Epithelial cell of esophagus (primary cell): ENCODE results near the gene TPMT.
"Not testable (repeated sequence)": the region's sequence is repeated elsewhere in the genome, so short reads cannot be mapped to it uniquely, and the experiment has no call there.

Experiments used
- DNase-seq: peaks from one replicate; pipeline ENCODE4 v3.0.0; 2010; ENCODE audit warnings: low read depth
- H3K4me3 ChIP-seq: 2 replicates; pipeline ENCODE4 v1.5.1; 2011; ENCODE audit warnings: mild to moderate bottlenecking, low read length, control low read depth
- CTCF ChIP-seq: IDR thresholded peaks from 2 replicates; pipeline ENCODE4 v1.5.1; 2011; ENCODE audit warnings: low read depth, mild to moderate bottlenecking, low read length, control low read depth, inconsistent platforms; ENCODE audit not compliant: insufficient read depth; ENCODE audit errors: missing control alignments

Gene TPMT

GRCh38 chr6:18185624-18186023, 30.7 kb upstream of the TPMT start:
- no peak for DNase-seq
- no peak overlapping the region for H3K4me3 ChIP-seq
- TF ChIP-seq CTCF, result no peak

GRCh38 chr6:18183766-18184165, 28.9 kb upstream of the TPMT start:
- TF ChIP-seq CTCF, result no peak
- DNase-seq, result no peak

GRCh38 chr6:18182568-18182967, 27.7 kb upstream of the TPMT start:
- no peak overlapping the region for H3K4me3 ChIP-seq
- DNase-seq, result no peak
- no peak for TF ChIP-seq CTCF

More at GRCh38 chr6:18183766-18184165, 28.9 kb upstream of the TPMT start:
- H3K4me3 ChIP-seq, result no peak overlapping the region

- H3K4me3 ChIP-seq, result no peak overlapping the region
- no peak for TF ChIP-seq CTCF
- no peak for DNase-seq
Observed at GRCh38 chr6:18179770-18180356, 25.0 kb upstream of the TPMT start.

GRCh38 chr6:18178960-18179615, 24.2 kb upstream of the TPMT start:
- DNase-seq, result no peak
- no peak for TF ChIP-seq CTCF
- H3K4me3 ChIP-seq, result no peak overlapping the region

- TF ChIP-seq CTCF, result no peak
- no peak overlapping the region for H3K4me3 ChIP-seq
- no peak for DNase-seq
Observed at GRCh38 chr6:18177286-18177965, 22.5 kb upstream of the TPMT start.

- not testable (repeated sequence) for DNase-seq, H3K4me3 ChIP-seq
Observed at GRCh38 chr6:18176198-18176597, 21.3 kb upstream of the TPMT start.
